ENCODE data around the gene SPIRE2.
"Not testable (repeated sequence)": the region's sequence is repeated elsewhere in the genome, so short reads cannot be mapped to it uniquely, and the experiment has no call there.

Gene SPIRE2, protein sequence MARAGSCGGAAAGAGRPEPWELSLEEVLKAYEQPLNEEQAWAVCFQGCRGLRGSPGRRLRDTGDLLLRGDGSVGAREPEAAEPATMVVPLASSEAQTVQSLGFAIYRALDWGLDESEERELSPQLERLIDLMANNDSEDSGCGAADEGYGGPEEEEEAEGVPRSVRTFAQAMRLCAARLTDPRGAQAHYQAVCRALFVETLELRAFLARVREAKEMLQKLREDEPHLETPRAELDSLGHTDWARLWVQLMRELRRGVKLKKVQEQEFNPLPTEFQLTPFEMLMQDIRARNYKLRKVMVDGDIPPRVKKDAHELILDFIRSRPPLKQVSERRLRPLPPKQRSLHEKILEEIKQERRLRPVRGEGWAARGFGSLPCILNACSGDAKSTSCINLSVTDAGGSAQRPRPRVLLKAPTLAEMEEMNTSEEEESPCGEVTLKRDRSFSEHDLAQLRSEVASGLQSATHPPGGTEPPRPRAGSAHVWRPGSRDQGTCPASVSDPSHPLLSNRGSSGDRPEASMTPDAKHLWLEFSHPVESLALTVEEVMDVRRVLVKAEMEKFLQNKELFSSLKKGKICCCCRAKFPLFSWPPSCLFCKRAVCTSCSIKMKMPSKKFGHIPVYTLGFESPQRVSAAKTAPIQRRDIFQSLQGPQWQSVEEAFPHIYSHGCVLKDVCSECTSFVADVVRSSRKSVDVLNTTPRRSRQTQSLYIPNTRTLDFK

GRCh38 chr16:89828199-89828869 is at the start of gene SPIRE2:
SPIRE2 (plus strand) TSS chr16:89828475; CDS start chr16:89828551, 76 bp downstream.
- peak; percentile 47 for DNase-seq

GRCh38 chr16:89779231-89779908 is 48.9 kb upstream of the SPIRE2 start:
- DNase-seq = no peak

- no peak for DNase-seq
Observed at GRCh38 chr16:89779909-89780305, 48.4 kb upstream of the SPIRE2 start.

DNA sequence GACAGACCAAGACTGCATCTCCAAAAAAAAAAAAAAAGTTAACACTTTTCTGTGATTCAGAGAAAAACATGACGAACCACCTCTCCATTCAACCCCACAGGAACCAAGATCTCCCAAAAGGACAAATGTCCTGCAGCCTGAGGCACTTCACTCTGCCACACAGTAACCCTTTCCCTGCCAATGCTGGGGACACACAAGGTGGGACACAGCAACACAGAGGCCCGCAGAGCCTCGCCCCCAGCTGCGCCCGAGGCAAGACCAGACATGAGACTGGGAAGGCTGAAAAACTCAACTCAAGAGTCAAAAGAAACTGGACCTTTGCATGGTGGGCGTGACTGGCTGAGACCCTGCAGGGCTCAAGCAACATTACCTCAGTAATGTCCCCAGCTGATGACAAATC is 45.8 kb upstream of the SPIRE2 start:
- DNase-seq = no peak

DNA sequence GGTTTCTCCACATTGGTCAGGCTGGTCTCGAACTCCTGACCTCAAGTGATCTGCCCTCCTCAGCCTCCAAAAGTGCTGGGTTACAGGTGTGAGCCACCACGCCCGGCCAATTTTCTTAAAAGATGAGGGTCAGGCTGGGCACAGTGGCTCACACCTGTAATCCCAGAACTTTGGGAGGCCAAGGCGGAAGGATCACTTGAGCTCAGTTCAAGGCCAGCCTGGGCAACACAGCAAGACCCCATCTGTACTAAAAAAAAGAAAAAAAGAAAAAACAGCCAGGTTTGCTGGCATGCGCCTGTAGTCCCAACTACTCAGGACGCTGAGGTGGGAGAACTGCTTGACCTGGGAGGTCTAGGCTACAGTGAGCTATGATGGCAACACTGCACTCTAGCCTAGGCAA is 44.3 kb upstream of the SPIRE2 start:
- DNase-seq = not testable (repeated sequence)

- DNase-seq = no peak
Observed at GRCh38 chr16:89784406-89784805, 43.9 kb upstream of the SPIRE2 start.

DNA sequence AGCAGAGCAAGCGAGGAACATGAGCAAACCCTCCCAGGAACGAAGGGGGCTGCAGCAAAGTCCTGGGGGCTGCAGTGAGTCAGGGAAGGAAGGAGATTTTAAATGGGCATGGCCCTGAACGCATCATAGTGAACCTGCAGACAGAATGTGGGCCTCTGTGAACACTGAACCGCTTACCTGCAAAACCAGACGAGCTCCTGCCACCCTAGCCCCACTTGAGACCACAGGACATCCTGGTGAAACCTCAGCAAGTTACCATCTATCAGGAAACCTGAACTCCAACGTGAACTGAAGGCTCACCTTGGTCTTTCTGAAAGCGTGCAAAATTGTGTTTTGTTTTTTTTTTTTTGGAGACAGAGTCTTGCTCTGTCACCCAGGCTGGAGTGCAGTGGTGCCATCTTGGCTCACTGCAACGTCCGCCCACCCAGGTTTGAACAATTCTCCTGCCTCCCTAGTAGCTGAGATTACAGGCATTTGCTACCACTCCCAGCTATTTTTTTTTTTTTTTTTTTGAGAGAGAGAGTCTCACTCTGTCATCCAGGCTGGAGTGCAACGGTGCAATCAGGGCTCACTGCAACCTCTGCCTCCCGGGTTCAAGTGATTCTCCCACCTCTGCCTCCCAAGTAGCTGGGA is 42.6 kb upstream of the SPIRE2 start:
- DNase-seq = no peak

DNA sequence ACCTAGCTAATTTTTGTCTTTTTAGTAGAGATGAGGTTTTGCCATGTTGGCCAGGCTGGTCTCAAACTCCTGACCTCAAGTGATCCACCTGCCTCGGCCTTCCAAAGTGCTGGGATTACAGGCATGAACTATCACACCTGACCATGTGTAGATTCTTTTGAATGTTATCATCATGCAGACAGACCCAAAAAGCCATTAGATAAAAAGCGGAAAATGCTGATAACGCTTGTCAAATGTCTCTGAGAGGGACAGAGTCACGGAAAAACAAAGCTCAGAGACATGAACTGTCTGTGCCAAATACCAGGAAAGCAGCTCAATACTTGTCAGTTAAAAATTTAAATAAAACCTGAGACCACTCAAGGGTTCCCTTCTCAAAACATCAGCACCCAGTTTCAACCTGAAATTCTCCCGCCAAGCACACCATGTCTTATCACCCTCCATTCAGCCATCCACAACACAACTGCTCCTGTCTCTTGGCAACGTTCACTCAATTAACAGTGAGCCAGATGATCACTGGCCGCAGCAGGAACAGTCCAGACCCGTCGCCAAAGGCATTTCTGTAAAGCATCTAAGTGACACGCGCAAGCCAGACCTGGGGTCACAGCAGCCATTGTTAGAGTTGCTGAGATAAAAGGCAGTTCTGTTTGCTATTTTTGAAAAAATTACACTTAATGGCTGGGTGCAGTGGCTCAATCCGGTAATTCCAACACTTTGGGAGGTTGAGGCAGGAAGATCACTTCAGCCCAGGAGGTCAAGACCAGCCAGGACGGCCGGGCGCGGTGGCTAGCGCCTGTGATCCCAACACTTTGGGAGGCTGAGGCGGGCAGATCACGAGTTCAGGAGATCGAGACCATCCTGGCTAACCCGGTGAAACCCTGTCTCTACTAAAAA is 41.6 kb upstream of the SPIRE2 start:
- no peak for DNase-seq

DNA sequence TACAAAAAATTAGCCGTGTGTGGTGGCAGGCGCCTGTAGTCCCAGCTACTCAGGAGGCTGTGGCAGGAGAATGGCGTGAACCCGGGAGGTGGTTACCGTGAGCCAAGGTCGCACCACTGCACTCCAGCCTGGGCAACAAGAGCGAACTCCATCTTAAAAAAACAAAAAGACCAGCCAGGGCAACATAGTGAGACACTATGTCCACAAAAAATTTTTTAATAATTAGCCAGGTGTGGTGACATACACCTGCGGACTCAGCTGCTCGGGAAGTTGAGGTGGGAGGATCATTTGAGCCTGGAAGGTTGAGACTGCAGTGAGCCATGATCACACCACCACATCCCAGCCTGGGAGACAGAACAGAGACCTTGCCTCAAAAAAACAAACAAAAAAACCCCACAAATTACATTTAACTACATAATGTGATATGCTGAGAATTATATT is 40.9 kb upstream of the SPIRE2 start:
- DNase-seq = no peak

GRCh38 chr16:89791278-89791995 is 36.8 kb upstream of the SPIRE2 start:
- DNase-seq = no peak

- not testable (repeated sequence) for DNase-seq
Observed at GRCh38 chr16:89793092-89793491, 35.2 kb upstream of the SPIRE2 start.

DNA sequence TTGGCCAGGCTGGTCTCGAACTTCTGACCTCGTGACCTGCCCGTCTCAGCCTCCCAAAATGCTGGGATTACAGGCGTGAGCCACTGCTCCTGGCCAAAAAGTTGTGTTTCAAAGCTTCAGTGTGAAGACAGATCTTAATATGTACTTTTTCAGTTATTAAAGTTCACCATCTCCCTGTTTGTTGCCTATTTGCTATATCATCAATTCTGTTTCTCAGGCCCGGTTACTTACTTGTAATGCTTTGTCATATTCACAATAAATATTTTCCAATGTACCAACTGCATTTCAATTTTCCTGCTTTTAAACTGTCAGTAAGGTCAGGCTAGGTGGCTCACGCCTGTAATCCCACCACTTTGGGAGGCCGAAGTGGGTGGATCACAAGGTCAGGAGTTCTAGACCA is 34.3 kb upstream of the SPIRE2 start:
- no peak for DNase-seq

GRCh38 chr16:89795676-89796075 is 32.6 kb upstream of the SPIRE2 start:
- DNase-seq = no peak

- no peak for DNase-seq
Observed at GRCh38 chr16:89796104-89796503, 32.2 kb upstream of the SPIRE2 start.

- no peak for DNase-seq
Observed at GRCh38 chr16:89798126-89798525, 30.1 kb upstream of the SPIRE2 start.

DNA sequence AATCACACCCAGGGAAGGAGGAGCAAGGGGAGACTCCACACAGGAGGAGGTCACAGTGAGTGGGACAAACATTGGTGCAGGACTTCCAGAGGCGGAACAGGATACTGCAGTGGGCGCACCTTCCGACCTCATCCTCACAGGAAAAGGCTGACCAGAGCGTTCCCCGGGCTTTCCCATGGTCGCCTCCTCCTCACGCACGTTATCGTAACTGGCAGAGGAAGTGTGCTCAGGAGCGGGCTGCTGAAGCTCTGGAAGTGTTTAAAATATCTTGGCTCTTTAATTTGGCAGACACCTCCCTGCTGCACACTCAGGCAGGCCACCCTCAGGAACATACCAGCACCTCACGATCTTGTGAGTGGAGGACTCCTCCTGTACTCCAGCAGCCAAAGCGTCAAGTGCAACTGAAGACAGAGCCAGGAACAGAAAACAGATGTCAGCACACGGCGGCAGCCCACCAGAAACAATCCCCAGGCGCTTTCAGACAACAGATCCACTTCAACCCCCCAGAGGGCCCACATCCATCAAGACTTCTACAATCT is 29.4 kb upstream of the SPIRE2 start:
- no peak for DNase-seq

- DNase-seq = no peak
Observed at GRCh38 chr16:89801800-89802199, 26.5 kb upstream of the SPIRE2 start.

GRCh38 chr16:89805136-89805905 is 23.0 kb upstream of the SPIRE2 start:
- DNase-seq = no peak

DNA sequence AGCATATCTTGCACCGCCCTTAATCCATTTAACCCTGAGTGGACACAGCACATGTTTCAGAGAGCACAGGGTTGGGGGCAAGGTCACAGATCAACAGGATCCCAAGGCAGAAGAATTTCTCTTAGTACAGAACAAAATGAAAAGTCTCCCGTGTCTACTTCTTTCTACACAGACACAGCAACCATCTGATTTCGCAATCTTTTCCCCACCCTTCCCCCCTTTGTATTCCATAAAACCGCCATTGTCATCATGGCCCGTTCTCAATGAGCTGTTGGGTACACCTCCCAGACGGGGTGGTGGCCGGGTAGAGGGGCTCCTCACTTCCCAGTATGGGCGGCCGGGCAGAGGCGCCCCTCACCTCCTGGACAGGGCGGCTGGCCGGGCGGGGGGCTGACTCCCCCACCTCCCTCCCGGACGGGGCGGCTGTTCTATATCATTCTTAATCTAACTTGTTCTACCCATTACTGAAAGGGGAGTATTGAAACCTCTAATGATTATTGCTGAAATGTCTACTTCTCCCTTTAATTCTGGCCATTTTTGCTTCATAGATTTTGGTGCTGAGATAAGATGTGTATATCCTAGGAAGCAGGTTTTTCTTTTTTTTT is 21.6 kb upstream of the SPIRE2 start:
- not testable (repeated sequence) for DNase-seq

All from COR-L47 (cell line).